ENCODE data around the gene VSTM4. TPM values are rescaled to one million over a fixed set of nuclear protein-coding genes. Genes with fewer than 3 reads are reported as not detected.

Gene VSTM4
- total RNA-seq, 1 experiment from 2014 or later: 0.72 TPM

GRCh38 chr10:49141541-49142332, 26.4 kb upstream of the VSTM4 start (continued):
- TF ChIP-seq CTCF (IDR thresholded peaks at IDR 0.05): no peak
- no peak for TF ChIP-seq JAZF1 (CRISPR knock-in tag; IDR thresholded peaks at IDR 0.05)
- no peak for TF ChIP-seq NFE2L1 (CRISPR knock-in tag; IDR thresholded peaks at IDR 0.05)
- TF ChIP-seq EMX1 (CRISPR knock-in tag; IDR thresholded peaks at IDR 0.05): no peak
- no peak for TF ChIP-seq ATF6 (CRISPR knock-in tag; IDR thresholded peaks at IDR 0.05)
- no peak for TF ChIP-seq GTF2I (CRISPR knock-in tag; conservative IDR thresholded peaks at IDR 0.05)
- no peak for TF ChIP-seq CBFB (CRISPR knock-in tag; IDR thresholded peaks at IDR 0.05; ENCODE audit: low read depth)
- TF ChIP-seq NFYB (CRISPR knock-in tag; conservative IDR thresholded peaks at IDR 0.05; ENCODE audit: low read depth): no peak
- no peak for TF ChIP-seq SP1 (CRISPR knock-in tag; conservative IDR thresholded peaks at IDR 0.05)

- Mint-ChIP-seq H3K4me1 (peaks cover 34% of the 10 kb centered on the region), H3K4me3 (no peak overlapping the region), H3K27ac (no peak overlapping the region), H3K36me3 (0 out of 2 replicates have a peak, but pooled peaks cover 2% of the 10 kb centered on the region), H3K27me3 (ENCODE audit: low read depth) (no peaks in the 10 kb centered on the region), H3K9me3 (peaks cover 27% of the 10 kb centered on the region)
- ChIA-PET CTCF (no interaction called here), POLR2A (no interaction called here)
- no peak for DNase-seq (ENCODE audit: low spot score)
- TF ChIP-seq ZNF219 (CRISPR knock-in tag; IDR thresholded peaks at IDR 0.05; ENCODE audit: borderline replicate concordance): no peak
- no peak for TF ChIP-seq MXD4 (CRISPR knock-in tag; IDR thresholded peaks at IDR 0.05; ENCODE audit: borderline replicate concordance)
- TF ChIP-seq ETV6 (CRISPR knock-in tag; IDR thresholded peaks at IDR 0.05): no peak
- TF ChIP-seq ZNF138 (CRISPR knock-in tag; conservative IDR thresholded peaks at IDR 0.05): no peak
- TF ChIP-seq RORB (CRISPR knock-in tag; IDR thresholded peaks at IDR 0.05): no peak
- no peak for TF ChIP-seq NR3C1 (CRISPR knock-in tag; conservative IDR thresholded peaks at IDR 0.05; ENCODE audit: low read depth)
- no peak for TF ChIP-seq ZNF396 (CRISPR knock-in tag; IDR thresholded peaks at IDR 0.05; ENCODE audit: borderline replicate concordance)
- TF ChIP-seq GABPB1 (CRISPR knock-in tag; IDR thresholded peaks at IDR 0.05): no peak
- no peak for TF ChIP-seq CTCF (IDR thresholded peaks at IDR 0.05)
- TF ChIP-seq SMAD3 (CRISPR knock-in tag; IDR thresholded peaks at IDR 0.05; ENCODE audit: borderline replicate concordance): no peak
- no peak for TF ChIP-seq NFE2L1 (CRISPR knock-in tag; IDR thresholded peaks at IDR 0.05)
- TF ChIP-seq NFATC4 (CRISPR knock-in tag; IDR thresholded peaks at IDR 0.05): no peak
- TF ChIP-seq SOX15 (CRISPR knock-in tag; IDR thresholded peaks at IDR 0.05): no peak
- ATAC-seq: no peak
Measured at GRCh38 chr10:49140304-49141177, 25.2 kb upstream of the VSTM4 start.

Data from WTC11 (cell line).